HG02981 (cell line): ENCODE results near the gene STOX2.
"Not testable (repeated sequence)": the region's sequence is repeated elsewhere in the genome, so short reads cannot be mapped to it uniquely, and the experiment has no call there.

Experiments
- ATAC-seq: cut with Tn5 transposase; IDR thresholded peaks from one replicate; pipeline ENCODE4 v1.9.1; 2021; ENCODE audit warnings: mild to moderate bottlenecking, moderate library complexity; ENCODE audit not compliant: unreplicated experiment

The STOX2 gene

DNA sequence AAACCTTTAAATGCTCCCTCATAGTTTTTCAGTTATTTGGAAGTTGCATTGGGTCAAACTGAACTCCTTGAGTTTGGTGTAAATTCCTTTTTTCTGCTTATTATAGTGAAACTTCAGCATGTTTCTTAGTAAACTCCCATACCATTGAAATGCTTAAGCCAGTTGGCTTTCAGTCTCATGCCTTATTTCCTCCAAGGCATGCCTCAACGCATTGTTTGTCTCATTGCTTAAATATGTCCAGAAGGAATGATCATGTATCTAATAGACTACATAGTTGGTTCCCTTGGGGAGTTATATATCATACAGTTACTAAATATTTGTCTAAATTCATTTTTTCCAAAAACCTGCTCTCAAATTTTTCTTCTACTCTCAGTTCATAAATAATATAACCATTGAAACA lies 114.0 kb downstream of the STOX2 start:
- ATAC-seq, result no peak

DNA sequence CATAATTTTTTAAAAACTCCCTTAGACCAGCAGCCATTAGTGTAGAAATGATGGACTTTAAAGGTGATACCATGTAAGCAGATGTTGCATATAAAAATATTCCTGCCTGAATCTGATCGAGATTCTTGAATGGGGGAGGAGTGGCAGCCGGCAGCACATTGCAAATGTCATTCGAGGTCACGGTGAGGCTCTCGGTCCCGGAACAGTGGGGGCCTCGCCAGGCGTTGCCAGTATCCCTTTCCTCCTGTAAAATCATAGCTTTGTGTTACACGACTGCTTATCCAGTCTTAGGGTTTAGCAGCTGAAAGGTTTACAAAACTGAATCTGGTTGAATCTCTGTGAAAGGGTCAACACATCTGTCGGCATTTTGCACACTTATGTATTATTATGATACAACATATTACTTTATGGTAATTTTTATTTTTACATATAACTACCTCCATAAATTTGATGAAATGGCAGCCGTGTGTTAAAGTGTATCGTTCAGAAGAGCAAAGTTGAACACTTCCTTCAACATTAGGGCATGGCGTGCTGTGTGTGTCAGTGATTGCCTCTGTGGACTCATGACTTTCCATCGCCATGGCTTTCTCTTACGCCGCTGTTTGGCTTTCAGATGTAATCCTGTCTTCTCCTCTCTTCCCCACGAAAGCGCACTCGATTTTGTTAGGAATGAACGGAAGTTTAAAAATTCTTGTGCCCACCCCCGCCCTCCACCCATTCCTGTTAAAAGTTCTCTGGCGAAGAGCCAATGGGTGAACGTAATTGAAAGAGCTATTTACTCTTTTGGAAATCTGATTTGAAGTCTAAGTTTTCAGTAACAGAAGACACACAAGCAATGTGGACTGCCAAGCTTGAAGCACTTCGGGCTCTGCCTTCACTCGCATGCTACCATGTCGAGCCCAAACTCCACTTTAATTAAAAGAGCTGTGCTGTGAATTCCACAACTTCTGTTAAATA lies 114.8 kb downstream of the STOX2 start:
- no peak for ATAC-seq

DNA sequence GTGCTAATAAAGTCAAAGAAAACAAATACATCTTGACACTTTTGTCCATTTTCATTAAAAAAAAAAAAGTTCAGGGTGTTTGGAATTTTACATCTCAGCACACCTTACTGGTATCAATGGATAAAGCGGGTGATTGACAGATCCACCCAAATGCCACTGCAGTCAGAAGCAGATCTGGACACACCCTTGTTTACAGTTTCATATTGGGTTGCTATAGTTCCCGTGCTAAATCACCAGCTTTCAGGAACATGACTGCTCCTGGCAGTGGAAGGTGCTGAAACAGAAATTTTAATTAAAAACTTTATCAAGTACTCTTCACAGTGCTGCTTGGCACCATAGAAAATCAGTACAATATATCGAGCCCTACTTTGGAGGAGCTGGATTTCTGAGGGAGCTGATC lies 116.3 kb downstream of the STOX2 start:
- no peak for ATAC-seq

DNA sequence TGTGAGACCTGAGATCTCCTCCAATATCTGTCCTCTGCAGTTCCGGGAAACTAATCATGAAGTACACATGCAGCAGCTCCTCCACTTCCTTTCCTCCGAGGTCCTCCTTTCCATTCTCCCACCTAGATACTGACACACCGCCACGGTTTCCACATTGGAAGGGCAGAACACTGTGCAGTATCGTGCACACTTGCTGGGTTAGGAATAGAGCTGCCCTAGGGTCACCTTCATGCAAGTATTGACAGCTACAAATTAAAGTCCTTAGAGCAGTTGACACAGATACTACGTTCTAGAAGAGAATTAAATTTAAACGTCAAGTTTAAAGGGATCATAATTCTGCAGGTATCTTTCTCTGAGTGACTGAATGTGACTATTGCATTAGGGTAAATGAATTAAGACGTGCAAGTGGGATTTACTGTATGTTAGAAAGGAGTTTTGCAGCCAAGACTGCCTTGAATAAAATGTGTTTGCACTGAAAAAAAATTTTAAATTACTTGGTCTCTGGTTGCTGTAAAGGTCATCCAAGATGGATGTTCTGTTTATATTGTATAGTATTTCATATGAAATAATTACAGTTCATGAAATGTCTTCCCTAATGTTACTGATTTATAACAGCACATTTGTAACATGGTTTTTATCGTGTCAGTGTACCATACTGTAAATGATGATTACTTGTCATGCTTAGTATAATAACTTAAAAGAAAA lies 117.7 kb downstream of the STOX2 start:
- no peak for ATAC-seq

DNA sequence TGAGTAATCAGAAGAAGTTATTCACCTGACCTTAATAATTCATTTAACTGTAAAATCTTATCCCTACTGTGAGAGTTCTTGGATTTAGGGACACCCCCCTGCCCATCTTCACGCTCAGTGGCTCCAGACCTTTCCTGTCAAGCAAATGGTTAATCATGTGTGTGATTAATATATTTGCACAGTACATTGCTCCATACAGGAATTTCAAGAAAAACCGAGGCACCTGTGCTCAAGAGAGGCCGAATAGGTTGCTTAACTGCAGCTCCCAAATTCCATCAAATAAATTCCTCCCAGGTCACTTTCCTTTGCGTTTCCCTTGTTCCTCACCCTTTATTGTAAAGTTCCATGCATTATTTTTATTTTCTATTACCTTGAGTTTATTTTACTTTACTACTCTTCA lies 119.5 kb downstream of the STOX2 start:
- ATAC-seq, result no peak

DNA sequence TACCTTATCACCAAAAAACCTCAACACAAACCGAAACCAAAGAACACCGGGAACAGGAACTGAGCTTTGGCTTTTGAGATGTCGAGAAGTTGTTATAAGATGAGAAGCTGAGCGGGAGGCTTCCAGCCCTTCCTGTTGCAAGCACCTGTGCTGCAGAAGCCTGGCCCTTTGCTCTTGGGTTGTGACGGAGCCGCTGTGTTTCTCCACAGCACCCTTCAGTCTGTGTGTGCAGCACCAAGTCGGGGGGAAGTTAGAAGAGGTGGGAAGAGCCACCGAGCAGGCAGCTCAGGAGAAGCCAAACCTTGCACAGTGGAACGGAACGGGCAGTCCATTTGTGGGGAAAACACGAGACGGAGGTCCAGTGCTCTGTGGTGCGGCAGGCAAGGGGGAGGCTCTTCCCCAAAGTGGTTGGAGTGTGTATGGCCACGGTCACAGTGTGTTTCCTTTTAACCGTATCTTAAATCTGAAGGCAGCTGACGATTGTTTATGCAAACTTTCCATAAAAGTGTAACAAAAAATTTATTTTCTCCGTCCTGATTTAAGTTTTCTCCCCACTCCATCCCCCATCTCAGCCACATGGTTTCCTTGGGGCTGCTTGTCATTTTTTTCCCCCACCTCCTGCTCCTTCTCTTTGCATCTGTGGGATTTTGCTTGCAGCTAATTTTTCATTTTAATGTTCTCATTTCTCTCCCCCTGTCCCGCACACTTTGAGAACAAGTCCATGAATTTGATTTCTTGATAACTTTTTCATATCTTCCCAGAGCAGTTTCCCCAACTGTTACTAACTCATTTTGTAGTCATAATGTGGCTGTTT lies 123.7 kb downstream of the STOX2 start:
- no peak for ATAC-seq

DNA sequence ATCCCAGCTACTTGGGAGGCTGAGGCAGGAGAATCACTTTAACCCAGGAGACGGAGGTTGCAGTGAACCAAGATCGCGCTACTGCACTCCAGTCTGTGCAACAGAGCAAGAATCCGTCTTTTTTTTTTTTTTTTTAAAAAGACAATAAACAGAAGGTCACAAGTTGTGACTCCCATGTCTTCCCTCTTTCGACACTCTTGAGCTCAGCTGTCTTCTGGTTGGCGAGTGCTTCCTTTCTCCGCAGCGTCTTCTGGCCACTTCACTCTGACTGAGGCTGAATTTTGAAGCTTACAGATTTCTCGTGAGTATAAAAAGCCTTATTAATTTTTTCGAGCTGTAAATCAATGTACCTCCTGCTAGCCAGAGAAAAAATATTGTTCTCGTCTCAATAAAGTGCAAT lies 124.9 kb downstream of the STOX2 start:
- ATAC-seq, result no peak

DNA sequence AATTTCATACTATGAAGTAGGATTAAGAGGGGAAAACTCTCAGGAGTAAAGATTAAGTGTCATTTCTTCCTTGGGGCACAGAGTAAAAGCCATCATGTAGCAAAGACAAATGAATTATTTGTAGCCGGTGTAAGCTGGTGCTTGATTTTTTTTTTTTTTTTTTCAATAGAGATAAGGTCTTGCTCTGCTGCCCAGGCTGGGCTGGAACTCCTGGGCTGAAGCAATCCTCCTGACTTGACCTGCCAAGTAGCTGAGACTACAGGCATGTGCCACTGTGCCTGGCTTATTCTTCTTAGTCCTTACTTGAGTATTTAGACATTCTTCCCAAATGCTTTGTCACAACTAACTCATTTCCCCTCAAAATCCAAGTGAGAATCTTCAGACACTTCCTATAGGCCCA lies 125.7 kb downstream of the STOX2 start:
- ATAC-seq, result no peak

DNA sequence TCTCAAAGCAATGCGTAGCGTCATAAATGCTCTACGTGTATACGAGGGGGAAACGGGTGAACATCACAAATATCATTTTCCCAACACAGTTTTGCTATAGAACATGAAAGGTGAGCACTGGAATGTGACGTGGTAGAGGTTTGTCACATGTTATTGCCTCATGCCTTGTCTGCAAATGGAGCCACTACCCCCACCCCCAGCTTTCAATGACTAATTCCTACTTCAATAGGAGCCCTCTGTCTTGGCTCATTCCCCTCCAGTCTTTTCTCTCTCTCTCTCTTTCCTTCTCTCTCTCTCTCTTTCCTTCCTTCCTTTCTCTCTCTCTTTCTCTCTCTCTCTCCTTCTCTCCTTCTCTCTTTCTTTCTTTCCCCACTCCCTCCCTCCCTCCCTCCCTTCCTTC lies 127.0 kb downstream of the STOX2 start:
- ATAC-seq, result no peak

DNA sequence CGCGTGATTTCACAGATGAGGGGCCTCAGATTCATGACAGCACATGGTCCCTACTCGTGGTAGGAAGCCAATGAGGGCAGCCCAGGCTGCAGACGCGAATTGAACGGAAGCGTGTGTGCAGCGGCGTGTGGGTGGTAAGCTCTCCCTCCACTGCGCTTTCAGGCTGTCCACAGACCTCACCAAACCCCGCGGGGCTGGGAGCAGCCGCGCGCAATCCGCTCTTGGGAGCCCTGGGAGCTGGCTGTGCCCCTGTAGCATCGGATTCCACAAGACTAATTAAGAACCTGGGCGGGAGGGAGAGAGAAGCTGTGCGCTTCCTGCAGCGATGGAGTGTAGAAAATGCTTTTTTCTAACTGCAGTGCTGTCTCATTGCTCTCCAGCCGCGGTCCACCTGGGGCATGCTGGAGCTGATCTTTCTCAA lies 134.9 kb downstream of the STOX2 start:
- no peak for ATAC-seq

DNA sequence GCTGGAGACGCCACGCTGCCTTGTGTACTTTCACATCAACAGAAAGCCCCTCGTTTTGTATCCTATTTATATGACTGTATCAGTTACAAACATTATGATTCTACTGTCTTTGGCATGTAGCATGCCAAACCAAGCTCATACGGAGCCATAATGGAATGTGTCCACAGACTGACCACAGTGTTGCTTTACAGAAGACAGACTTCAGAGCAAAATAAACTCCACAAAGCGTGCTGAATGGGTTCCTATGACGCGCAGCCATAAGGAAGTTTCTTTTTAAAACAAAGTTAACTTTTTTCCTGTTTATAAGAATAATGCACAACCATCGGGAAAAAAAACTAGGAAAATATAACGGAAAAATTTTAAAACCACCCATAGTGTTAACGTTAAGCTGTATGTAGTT lies 136.0 kb downstream of the STOX2 start:
- no peak for ATAC-seq

DNA sequence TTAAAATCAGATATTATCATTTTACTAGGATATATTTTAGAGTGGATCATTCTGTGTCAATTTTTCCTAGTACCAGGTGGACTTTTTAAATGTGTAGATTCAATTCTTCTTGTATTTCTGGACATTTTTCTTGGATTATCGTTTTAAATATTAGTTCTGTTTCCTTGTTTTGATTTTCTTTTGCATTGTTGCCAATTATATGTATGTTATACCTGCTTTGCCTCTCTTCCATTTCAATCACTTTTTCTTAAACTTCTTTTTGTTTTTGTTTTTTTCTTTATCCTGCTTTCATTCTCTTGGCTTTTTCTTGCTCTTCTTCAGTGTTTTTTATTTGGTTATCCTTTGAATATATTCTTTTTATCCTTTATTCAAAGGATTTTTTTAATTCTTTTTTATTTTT lies 141.0 kb downstream of the STOX2 start:
- no peak for ATAC-seq

DNA sequence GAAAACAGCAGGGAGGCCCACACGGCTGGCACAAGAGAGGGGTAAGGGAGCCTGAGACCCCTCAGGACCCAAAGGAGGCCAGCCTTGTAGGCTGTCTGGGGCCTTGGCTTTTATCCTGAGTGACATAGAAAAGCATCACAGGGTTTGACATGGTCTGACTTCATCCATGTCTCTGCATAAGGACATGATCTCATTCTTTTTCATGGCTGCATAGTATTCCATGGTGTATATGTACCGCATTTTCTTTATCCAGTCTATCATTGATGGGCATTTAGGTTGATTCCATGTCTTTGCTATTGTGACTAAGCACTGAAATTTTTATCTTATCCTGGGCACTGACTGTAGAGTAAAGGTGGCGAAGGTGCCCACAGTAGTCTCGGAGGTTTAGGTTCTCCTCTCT lies 146.2 kb downstream of the STOX2 start:
- ATAC-seq, result not testable (repeated sequence)

DNA sequence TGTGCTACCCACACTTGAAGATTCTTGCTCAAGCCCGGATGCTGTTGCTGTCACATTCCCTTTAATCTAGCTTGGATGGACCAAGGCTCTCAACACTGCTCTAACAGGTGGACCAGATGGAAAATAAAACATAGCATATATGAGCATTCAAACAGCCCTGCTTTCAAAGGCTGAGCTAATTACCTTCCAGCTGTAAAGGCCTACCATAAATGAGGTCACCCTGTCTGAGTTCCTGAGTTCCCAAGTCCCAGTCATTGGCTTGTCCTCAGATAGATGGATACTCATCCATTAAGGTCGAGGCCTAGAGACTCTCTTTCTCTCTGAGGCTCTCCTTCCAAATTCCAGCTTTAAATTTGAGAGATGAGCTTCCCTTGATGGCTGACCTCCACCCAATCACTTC lies 147.5 kb downstream of the STOX2 start:
- no peak for ATAC-seq

DNA sequence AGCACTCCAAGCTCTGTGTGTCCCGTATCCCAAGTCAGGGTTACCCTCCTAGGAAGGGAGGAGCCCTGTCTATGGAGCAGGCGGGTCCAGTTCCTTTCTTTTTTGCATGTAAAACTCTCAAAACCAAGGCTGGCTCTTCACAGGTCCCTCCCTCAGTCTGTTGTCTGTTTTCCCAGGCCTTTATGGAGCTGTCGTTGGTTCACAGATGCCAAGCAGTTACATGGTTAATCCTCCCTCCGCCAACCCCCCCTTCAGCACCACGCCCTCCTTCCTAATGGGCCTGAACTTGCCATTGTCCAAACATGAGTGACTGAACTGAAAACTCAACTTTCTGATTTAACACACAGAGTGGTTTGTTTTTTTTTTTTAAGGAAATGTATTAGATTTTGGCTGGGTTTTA lies 148.3 kb downstream of the STOX2 start:
- no peak for ATAC-seq

DNA sequence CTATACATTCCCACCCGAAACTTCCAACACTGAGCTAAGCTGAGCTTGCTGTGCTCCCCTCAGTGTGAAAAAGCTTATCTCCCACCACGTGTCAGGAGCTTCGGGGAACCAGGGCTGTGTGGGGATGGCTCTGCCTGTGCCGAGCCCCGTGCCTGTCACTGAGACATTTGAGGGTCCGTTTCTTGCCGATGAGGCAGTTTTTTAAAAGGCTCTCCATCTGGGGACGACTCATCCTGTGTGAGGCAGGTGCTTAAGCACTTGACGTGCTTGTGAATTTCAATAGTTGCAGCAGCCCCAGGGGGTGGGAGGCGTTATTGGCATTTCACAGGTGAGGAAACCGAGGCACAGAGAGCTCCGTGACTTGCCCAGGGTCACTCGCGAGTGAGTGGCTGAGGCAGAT lies 151.8 kb downstream of the STOX2 start:
- ATAC-seq, result no peak

DNA sequence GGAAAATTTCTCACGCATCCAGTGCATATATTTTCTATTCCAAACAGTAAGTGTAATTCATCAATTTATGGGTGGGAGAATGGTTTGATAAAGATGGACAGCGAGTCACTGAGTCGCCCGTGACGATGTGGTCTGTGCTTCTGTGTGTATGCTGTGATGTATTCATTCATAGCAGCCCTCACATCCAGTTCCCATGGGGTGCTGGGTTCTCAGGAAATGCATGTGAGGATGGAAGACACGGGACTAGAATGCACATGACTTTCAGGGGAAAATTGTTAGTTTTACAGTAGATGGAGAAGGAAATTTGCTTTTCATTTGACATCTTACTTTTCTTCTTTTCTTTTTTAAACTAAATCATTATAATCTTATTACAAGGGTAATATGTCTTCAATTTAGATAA lies 152.9 kb downstream of the STOX2 start:
- ATAC-seq, result no peak

DNA sequence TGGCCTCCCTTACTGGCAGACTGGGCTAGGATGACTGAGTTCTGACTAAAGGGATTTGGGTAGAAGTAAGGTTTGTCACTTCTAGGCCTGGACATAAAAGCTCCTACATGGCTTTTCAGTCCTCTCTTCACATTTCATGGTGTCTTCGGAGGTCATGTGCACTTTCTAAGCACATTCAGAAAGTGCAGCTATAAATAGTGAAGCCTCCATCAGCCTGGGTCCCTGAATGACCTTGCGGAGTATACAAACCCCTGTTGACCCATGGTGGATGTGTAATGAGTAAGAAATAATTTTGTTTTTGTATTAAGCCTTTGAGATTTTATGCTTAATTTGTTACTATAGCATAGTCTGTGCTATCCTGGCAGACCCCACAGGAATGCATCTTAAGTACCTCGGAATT lies 154.0 kb downstream of the STOX2 start:
- ATAC-seq, result no peak

DNA sequence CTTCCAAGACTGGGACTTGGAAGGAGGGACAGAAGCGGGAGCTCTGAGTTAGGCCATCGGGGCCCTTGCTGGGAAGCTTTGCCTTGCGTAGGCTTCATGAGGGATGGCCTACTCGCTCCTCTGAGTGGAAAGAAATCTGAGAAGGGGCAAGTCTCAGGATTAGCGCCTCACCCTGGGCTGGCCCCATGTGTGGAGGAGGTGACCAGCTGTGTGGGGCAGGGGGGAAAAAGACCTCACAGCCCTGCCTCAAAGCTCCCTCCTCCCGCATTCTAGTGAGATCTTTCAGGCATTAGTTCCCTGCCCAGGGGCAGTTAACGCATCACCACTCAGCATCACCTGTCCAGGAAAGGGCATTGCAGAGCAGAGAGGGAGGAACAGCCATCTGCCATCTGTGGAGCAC lies 156.5 kb downstream of the STOX2 start:
- no peak for ATAC-seq

DNA sequence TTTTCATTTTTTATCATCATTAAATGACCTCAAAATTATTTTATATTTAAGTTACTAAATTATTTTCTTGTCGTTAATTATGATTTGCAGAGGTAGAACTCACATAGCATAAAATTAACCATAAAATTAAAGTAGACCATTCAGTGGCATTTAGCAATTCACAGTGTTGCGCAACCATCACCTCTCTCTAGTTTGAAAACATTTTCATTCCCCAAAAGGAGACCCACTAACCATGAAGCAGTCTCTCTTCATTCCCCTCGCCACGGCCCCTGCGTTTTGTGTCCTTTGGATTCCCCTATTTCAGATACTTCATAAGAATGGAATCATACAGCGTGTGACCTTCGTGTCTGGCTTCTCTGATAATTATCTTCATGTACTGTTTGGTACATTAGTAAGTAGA lies 157.7 kb downstream of the STOX2 start:
- no peak for ATAC-seq

DNA sequence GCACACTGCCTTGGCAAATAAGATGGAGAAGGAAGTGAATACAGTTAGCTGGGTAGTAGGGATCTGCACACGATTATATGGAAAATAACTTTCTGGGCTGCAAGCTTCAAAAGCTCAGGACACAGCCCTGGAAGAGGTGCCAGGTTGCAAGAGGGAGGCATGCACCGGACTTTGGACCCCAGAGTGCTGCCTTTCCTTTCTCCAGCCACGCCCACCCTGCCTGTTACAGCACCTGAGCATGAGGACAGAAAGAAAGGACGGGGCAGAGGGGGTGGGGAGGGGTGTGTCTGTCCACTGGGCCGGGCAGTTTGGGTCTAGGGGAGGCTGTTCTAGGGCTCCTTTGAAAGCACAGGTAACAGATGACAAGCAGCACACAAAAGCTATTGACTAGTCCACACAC lies 159.8 kb downstream of the STOX2 start:
- ATAC-seq, result no peak
